ENCODE data around the gene ACTR3C.
"Not testable (repeated sequence)": the region's sequence is repeated elsewhere in the genome, so short reads cannot be mapped to it uniquely, and the experiment has no call there.

DNA sequence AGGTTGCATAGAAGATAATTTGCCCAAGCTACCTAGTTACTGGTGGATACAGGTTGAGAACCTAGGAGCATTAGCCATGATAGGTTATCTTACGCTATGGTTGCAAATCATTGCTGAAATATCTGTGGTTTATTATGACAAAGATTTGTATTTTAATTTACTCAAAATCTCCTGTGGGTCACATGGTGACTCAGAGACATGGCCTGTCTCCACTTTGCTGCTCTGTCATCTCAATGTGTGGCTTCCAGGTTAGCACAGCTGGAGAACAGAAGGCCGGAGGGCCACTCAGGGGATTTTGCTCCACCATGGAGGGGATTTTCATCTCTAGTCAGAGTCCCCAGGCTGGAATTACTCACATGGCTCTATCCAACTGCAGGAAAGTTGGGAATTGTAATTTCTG is 78.1 kb downstream of the ACTR3C start:
- TF ChIP-seq, protein P1, sequence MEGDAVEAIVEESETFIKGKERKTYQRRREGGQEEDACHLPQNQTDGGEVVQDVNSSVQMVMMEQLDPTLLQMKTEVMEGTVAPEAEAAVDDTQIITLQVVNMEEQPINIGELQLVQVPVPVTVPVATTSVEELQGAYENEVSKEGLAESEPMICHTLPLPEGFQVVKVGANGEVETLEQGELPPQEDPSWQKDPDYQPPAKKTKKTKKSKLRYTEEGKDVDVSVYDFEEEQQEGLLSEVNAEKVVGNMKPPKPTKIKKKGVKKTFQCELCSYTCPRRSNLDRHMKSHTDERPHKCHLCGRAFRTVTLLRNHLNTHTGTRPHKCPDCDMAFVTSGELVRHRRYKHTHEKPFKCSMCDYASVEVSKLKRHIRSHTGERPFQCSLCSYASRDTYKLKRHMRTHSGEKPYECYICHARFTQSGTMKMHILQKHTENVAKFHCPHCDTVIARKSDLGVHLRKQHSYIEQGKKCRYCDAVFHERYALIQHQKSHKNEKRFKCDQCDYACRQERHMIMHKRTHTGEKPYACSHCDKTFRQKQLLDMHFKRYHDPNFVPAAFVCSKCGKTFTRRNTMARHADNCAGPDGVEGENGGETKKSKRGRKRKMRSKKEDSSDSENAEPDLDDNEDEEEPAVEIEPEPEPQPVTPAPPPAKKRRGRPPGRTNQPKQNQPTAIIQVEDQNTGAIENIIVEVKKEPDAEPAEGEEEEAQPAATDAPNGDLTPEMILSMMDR (IDR thresholded peaks at IDR 0.05; ENCODE audit: insufficient read depth, low read length, poor library complexity, severe bottlenecking), result not testable (repeated sequence)
- TF ChIP-seq EZH2phosphoT487 (conservative IDR thresholded peaks at IDR 0.05; ENCODE audit: low read length), result not testable (repeated sequence)

Data from SU-DHL-6 (cell line).